ENCODE measurements around the gene ANKMY2.

DNA sequence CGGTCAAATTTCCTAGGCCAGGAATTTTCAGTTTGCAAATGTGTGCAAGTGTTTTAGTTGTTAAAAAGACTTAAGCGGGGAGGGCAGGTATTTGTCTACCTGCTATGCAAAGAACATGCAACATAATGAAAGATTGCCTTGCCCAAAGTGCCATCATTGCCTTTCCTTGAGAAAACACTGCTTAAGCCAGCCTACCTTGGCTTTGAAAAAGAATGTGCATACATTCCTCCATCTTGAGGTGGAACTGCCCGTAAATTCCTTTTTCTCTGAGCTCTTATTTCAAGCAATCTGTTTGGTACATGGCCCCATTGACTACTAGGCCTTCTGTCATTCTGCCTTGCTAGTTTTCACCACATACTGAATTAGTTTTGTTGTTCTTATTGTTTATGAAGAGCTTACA lies 29.7 kb upstream of the ANKMY2 start:
- no peak for TF ChIP-seq POLR2A (IDR thresholded peaks at IDR 0.05; ENCODE audit: low read depth, low read length)
- TF ChIP-seq POLR2AphosphoS5 (IDR thresholded peaks at IDR 0.05; ENCODE audit: low read depth, low read length) = no peak
- TF ChIP-seq TAF1 (IDR thresholded peaks at IDR 0.05; ENCODE audit: borderline replicate concordance, low read depth, low read length) = no peak
